Central memory CD8-positive, alpha-beta T cell (primary cell): ENCODE results near the gene NAXE.

ENCODE experiments used
- ATAC-seq: fragments of 150-1000 bp; cut with Tn5 transposase; replicated peaks from 2 replicates; pipeline ENCODE4 v1.10.0; 2022; ENCODE audit warnings: mild to moderate bottlenecking, moderate FRiP score, moderate number of reproducible peaks; ENCODE audit not compliant: poor library complexity, severe bottlenecking; ENCODE audit errors: extremely low read depth
- DNase-seq, 2 donors: peaks; one replicate each; pipeline ENCODE4 v3.0.0; 2021; ENCODE audit warnings: low spot score in 2 of 2
- H3K27ac Mint-ChIP-seq: one replicate; pipeline ENCODE4 v1.8.0; 2022; ENCODE audit warnings: low read depth, mild to moderate bottlenecking, moderate library complexity, mixed read lengths
- H3K27me3 Mint-ChIP-seq: one replicate; pipeline ENCODE4 v1.8.0; 2022; ENCODE audit warnings: mixed read lengths
- H3K36me3 Mint-ChIP-seq: one replicate; pipeline ENCODE4 v1.8.0; 2022; ENCODE audit warnings: mild to moderate bottlenecking, moderate library complexity, mixed read lengths; ENCODE audit not compliant: insufficient read depth
- H3K4me1 Mint-ChIP-seq: one replicate; pipeline ENCODE4 v1.8.0; 2022; ENCODE audit warnings: mixed read lengths
- H3K4me3 Mint-ChIP-seq: one replicate; pipeline ENCODE4 v1.8.0; 2022; ENCODE audit warnings: mild to moderate bottlenecking, moderate library complexity, mixed read lengths
- H3K9me3 Mint-ChIP-seq: one replicate; pipeline ENCODE4 v1.8.0; 2022; ENCODE audit warnings: mixed read lengths

Gene NAXE

GRCh38 chr1:156553860-156554485, 37.6 kb upstream of the NAXE start:
- Mint-ChIP-seq H3K36me3 (no peaks in the 10 kb centered on the region), H3K27ac (no peak overlapping the region), H3K4me3 (no peak overlapping the region), H3K9me3 (no peaks in the 10 kb centered on the region), H3K27me3 (no peaks in the 10 kb centered on the region), H3K4me1 (no peaks in the 10 kb centered on the region)
- DNase-seq, result no peak
- no peak for ATAC-seq

- Mint-ChIP-seq H3K4me1 (no peaks in the 10 kb centered on the region), H3K9me3 (no peaks in the 10 kb centered on the region), H3K27ac (no peak overlapping the region), H3K4me3 (no peak overlapping the region), H3K27me3 (no peaks in the 10 kb centered on the region), H3K36me3 (no peaks in the 10 kb centered on the region)
- ATAC-seq (no peak), DNase-seq (no peak)
Observed at GRCh38 chr1:156554971-156555370, 36.6 kb upstream of the NAXE start.

GRCh38 chr1:156555715-156556114, 35.9 kb upstream of the NAXE start:
- no peak for DNase-seq
- Mint-ChIP-seq H3K4me1 (no peaks in the 10 kb centered on the region), H3K9me3 (no peaks in the 10 kb centered on the region), H3K36me3 (no peaks in the 10 kb centered on the region), H3K27me3 (no peaks in the 10 kb centered on the region), H3K4me3 (no peak overlapping the region), H3K27ac (no peak overlapping the region)
- no peak for ATAC-seq

DNA sequence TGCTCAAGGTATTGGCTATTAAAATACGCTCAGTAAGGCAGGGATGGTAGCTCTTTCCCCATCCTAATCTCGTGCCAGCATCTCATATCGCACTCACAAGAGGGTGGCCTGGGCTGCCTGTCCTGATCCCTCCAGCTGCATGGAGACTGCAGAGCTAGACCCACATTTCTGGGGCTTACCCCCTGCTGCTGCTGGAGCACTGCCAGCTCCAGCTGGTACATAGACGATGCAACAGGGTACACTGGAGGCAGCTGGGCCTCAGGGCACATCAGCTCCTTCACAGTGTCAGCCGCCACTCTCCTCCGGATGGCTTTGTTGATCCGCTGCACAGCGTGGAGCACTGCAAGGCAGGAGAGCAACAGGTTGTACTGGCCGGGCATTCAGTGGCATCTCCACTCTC, 35.2 kb upstream of the NAXE start:
- ATAC-seq, result no peak
- no peak overlapping the region for H3K4me3 Mint-ChIP-seq
- DNase-seq, result no peak
- H3K36me3 Mint-ChIP-seq, result no peaks in the 10 kb centered on the region
- H3K27ac Mint-ChIP-seq, result no peak overlapping the region
- no peaks in the 10 kb centered on the region for H3K9me3 Mint-ChIP-seq
- H3K4me1 Mint-ChIP-seq, result no peaks in the 10 kb centered on the region
- H3K27me3 Mint-ChIP-seq, result no peaks in the 10 kb centered on the region

DNA sequence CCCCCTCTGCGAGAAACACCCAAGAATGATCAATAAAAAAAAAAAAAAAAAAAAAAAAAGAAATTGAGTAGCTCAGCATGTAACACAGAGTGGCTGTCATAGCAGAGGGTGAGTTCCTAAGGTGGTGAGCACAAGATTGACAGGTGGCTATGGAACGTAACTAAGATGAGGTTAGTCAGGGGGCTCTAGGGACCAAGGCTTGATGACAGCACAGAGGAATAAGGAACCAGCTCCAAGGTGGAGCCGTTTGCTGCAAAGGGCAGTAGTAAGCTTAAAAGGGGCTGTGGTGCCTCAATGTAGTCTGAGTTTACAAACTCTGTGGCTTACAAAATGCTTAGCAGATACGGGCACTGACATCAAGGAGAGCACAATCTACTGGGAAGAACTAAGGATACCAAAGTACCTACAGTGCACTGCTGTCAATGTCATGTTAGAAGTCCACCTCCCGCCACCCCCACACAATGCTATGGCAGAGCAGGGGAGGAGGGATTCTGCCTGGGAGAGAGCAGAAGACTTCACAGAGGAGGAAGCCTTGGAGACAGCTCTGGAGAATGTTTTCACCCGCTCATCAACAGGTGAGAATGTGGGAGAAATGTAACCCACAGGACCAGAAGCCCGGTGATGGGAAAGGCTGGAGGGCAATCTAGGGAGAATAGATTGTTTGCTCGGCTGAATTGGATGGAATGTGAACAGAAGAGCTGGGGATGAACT, 32.3 kb upstream of the NAXE start:
- no peak for DNase-seq
- H3K27ac Mint-ChIP-seq, result no peak overlapping the region
- H3K4me1 Mint-ChIP-seq, result no peaks in the 10 kb centered on the region
- no peak for ATAC-seq
- H3K36me3 Mint-ChIP-seq, result no peaks in the 10 kb centered on the region
- no peaks in the 10 kb centered on the region for H3K9me3 Mint-ChIP-seq
- no peaks in the 10 kb centered on the region for H3K27me3 Mint-ChIP-seq
- H3K4me3 Mint-ChIP-seq, result no peak overlapping the region

- ATAC-seq (no peak), DNase-seq (no peak)
- no peaks in the 10 kb centered on the region for H3K9me3 Mint-ChIP-seq
- no peaks in the 10 kb centered on the region for H3K27me3 Mint-ChIP-seq
- H3K4me1 Mint-ChIP-seq, result no peaks in the 10 kb centered on the region
- no peak overlapping the region for H3K27ac Mint-ChIP-seq
- H3K36me3 Mint-ChIP-seq, result no peaks in the 10 kb centered on the region
- no peak overlapping the region for H3K4me3 Mint-ChIP-seq
Observed at GRCh38 chr1:156559797-156560385, 31.7 kb upstream of the NAXE start.

DNA sequence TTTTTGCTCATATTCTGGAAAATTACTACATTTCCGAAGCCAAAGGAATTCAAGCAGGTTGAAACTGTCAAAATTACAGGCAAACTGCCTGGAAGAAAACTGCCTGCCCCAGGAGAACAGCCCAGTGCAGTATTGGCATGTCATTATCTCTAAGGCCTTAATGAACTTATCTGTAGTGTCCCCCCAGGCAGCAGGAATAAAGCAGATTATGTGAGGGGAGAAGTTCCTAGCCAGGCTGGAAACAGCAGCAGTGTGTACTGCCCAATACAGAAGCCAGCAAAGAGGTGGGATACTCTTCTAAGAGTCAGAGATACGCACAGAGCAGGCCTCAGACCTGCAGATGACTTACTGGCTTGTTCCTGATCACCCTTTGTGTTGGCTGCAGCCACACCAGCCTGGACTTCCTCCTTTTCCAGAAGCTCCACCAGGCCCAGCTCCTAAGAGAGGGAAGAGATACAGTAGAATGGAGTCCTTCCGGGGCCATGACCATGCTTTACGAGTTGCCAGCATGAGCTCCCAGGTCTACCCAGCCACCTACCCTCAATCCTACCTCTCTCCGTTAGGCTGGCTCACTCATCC, 30.9 kb upstream of the NAXE start:
- Mint-ChIP-seq H3K4me3 (no peak overlapping the region), H3K9me3 (no peaks in the 10 kb centered on the region), H3K27me3 (no peaks in the 10 kb centered on the region), H3K27ac (no peak overlapping the region), H3K36me3 (no peaks in the 10 kb centered on the region), H3K4me1 (peaks cover 6% of the 10 kb centered on the region)
- DNase-seq (no peak), ATAC-seq (no peak)

GRCh38 chr1:156565519-156565918, 26.1 kb upstream of the NAXE start:
- peaks cover 6% of the 10 kb centered on the region for H3K4me1 Mint-ChIP-seq
- DNase-seq (no peak), ATAC-seq (no peak)
- no peak overlapping the region for H3K4me3 Mint-ChIP-seq
- no peak overlapping the region for H3K27ac Mint-ChIP-seq
- no peaks in the 10 kb centered on the region for H3K36me3 Mint-ChIP-seq
- no peaks in the 10 kb centered on the region for H3K27me3 Mint-ChIP-seq
- no peaks in the 10 kb centered on the region for H3K9me3 Mint-ChIP-seq

DNA sequence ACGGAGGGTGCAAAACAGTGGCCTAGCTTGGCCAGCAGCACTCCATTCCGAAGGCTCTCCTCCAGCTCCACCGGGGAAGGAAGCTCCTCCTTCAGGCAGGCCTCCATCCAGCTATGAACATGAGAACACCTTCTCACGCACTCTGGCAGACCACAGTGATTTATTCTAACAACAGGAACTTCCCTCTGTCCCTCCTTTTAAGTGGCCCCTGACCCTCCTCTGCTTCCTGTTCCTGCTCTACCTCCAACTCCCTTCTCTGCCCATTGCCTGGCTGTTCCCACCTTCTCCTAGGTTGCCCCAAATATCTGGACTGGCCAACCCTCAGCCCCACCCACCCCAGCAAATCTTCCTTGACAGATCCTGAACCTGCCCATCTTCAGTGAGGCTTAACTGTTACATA, 25.1 kb upstream of the NAXE start:
- H3K27me3 Mint-ChIP-seq, result peaks cover 9% of the 10 kb centered on the region
- no peaks in the 10 kb centered on the region for H3K9me3 Mint-ChIP-seq
- DNase-seq, result no peak
- H3K27ac Mint-ChIP-seq, result no peak overlapping the region
- H3K4me1 Mint-ChIP-seq, result peaks cover 6% of the 10 kb centered on the region
- no peaks in the 10 kb centered on the region for H3K36me3 Mint-ChIP-seq
- H3K4me3 Mint-ChIP-seq, result no peak overlapping the region
- ATAC-seq, result no peak

DNA sequence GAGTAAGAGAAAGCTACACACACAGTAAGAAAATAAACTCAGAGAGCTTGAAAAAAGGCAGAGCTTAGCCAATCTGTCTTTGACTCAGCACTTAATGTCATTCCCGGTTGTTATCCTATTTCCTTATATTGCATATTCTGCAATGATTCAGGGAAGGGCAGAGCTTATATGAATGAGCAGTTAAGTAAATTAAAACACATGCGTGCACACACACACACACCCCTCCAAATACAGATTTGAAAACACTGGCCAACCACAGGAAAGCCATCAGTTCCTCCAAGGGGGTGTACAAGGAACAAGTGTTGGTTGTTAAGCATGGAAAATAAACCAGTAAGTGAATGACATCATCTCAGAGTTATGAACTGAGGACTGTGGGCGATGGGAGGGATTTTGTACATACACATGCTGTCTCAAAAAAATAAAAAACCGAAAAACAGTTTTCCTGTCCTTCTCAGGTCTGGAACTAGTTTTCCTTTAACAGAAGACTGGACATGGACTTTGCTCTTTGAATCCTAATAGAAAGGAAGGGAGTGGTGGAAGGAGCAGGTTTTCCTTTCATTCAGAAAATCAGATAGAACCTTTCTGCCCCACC, 20.2 kb upstream of the NAXE start:
- Mint-ChIP-seq H3K4me1 (peaks cover 10% of the 10 kb centered on the region), H3K27ac (no peak overlapping the region), H3K27me3 (peaks cover 48% of the 10 kb centered on the region), H3K4me3 (peak overlapping the region; percentile 3), H3K9me3 (no peaks in the 10 kb centered on the region), H3K36me3 (no peaks in the 10 kb centered on the region)
- no peak for ATAC-seq
- DNase-seq, result no peak

GRCh38 chr1:156571919-156572662, 19.5 kb upstream of the NAXE start, which contains the start of gene IQGAP3:
TSS of gene IQGAP3 (minus strand) at chr1:156572565. CDS start at chr1:156572529, 36 bp downstream.
- peak within 1 kb of the TSS; percentile 77 for H3K4me3 Mint-ChIP-seq

GRCh38 chr1:156572663-156573018, 18.9 kb upstream of the NAXE start:
- Mint-ChIP-seq H3K27me3 (peaks cover 48% of the 10 kb centered on the region), H3K4me3 (peak overlapping the region; percentile 77), H3K36me3 (no peaks in the 10 kb centered on the region), H3K27ac (peak overlapping the region; percentile 56), H3K9me3 (no peaks in the 10 kb centered on the region), H3K4me1 (peaks cover 10% of the 10 kb centered on the region)
- no peak for DNase-seq
- no peak for ATAC-seq

More at GRCh38 chr1:156571919-156572662, 19.5 kb upstream of the NAXE start, which contains the start of gene IQGAP3:
- peaks cover 48% of the 10 kb centered on the region for H3K27me3 Mint-ChIP-seq
- ATAC-seq (peak; percentile 78), DNase-seq (peak; percentile 44 to 47)
- peak within 1 kb of the TSS; percentile 56 for H3K27ac Mint-ChIP-seq
- peaks cover 10% of the 10 kb centered on the region for H3K4me1 Mint-ChIP-seq
- H3K9me3 Mint-ChIP-seq, result no peaks in the 10 kb centered on the region
- no peaks in the 10 kb centered on the region for H3K36me3 Mint-ChIP-seq
